AG10803 (cell line): ENCODE results near the gene ACAN.

ENCODE experiments used
- DNase-seq: peaks from one replicate; pipeline ENCODE4 v3.0.0; 2010; ENCODE audit warnings: low read depth
- H3K4me3 ChIP-seq: 2 replicates; pipeline ENCODE4 v1.5.1; 2011; ENCODE audit warnings: mild to moderate bottlenecking, low read length, control low read depth
- CTCF ChIP-seq: conservative IDR thresholded peaks from 2 replicates; pipeline ENCODE4 v1.5.1; 2011; ENCODE audit warnings: mild to moderate bottlenecking, low read length, control low read depth, inconsistent platforms

Gene ACAN

GRCh38 chr15:88894348-88894818 is 91.1 kb downstream of the ACAN start:
- no peak for DNase-seq
- peak; percentile 54 for TF ChIP-seq CTCF
- peak overlapping the region; percentile 60 for H3K4me3 ChIP-seq

- H3K4me3 ChIP-seq, result peak within 1 kb of the TSS; percentile 60
- no peak for DNase-seq
- no peak for TF ChIP-seq CTCF
These were observed 91.9 kb downstream of the ACAN start, which contains the start of gene HAPLN3 for GRCh38 chr15:88894819-88895767. TSS of gene HAPLN3 (minus strand) at chr15:88895544. CDS start at chr15:88887298, 8,246 bp downstream.

GRCh38 chr15:88896333-88897033 is 93.2 kb downstream of the ACAN start:
- TF ChIP-seq CTCF, result no peak
- DNase-seq, result no peak
- H3K4me3 ChIP-seq, result no peak overlapping the region

- H3K4me3 ChIP-seq, result no peak overlapping the region
- TF ChIP-seq CTCF, result no peak
- no peak for DNase-seq
These were observed 93.9 kb downstream of the ACAN start for GRCh38 chr15:88897142-88897455.

- no peak overlapping the region for H3K4me3 ChIP-seq
- peak; percentile 80 for DNase-seq
- TF ChIP-seq CTCF, result peak; percentile 63
These were observed 94.4 kb downstream of the ACAN start for GRCh38 chr15:88897456-88898194.

- H3K4me3 ChIP-seq, result no peak overlapping the region
- no peak for TF ChIP-seq CTCF
- no peak for DNase-seq
These were observed 95.5 kb downstream of the ACAN start for GRCh38 chr15:88898736-88899135.
